Measurements from ENCODE around the gene SLC36A3.
"Not testable (repeated sequence)": the region's sequence is repeated elsewhere in the genome, so short reads cannot be mapped to it uniquely, and the experiment has no call there.

SLC36A3 gene

DNA sequence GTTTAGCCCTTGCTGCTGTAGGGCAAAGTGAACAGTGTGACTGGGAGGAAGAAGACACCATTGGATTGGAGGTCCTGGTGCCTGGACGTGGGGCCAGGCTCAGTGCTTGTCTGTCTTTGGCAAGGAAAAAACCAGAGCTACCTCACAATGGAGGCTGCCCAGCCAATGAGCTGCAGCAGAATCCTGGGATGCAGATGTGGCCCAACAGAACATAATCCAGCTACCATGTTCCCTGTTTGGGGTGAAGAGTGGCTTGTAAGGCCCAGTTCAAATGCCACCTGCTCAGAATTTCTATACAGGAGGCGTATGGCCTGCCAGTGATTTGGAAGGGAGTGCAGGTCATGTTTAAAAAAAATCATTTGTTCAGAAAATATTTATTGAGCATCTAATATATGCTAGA, at the start of gene SLC36A3:
Gene SLC36A3, minus strand, starts transcription at position 101 of the 400 bp plus-strand sequence. CDS start 412 bp downstream, outside the sequence.
- DNase-seq: no peak

DNA sequence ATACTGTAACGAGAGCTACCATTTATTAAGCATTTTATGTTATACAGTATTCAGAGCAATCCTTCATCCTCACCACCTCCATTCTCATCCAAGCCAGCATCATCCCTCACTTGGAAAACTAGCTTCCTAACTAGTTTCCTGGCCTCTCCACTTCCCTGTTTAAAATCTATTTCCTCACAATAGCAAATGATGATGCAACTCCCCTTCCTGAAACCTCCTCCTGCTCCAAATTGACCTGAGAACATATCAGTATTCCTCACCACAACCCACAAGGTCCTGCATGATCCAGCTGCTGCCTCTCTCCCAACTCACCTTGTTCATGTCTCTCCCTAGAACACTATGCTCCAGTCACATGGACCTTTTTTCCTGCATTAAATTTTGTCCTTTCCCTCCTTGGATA, 48.1 kb upstream of the SLC36A3 start:
- DNase-seq: no peak

DNA sequence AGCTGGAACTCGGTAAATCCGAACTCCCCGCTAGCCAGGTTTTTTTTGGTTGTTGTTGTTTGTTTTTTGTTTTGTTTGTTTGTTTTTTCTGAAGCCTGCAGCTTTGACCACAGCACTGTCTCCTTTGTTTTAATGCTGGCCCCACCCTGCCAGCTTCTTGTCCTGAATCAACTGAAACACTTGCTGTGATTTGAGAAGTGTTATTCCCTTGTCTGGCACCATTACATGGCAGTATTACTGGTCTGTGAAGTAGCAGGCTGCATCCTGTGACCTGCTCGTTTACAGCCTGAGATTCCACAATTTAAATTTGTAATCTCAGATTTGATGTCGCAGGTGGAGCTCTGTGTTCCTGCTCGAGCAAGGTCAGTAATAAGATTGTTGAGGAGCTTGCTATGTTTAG, 45.2 kb upstream of the SLC36A3 start:
- no peak for DNase-seq

DNA sequence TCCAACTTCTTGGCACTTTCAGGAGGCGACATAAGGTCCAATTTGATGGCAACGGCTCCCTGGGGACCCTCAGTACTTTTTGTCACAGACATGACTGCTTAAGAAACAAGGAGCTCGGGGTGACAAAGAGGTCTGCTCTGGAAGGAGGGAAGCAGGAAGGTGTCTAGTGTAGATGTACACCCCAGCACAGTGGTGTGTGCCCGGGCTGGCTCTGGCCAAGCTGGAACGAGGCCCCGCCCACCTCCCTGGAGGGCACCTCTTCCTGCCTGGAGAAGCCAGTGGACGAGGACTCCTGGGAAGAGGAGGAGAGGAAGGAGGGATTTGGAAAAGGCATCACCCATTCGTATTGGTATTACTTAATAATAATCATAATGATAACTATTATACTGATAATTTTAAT, 43.8 kb upstream of the SLC36A3 start, which contains the start of gene SLC36A2:
Gene SLC36A2, minus strand, starts transcription at position 191 of the 400 bp plus-strand sequence. Its CDS starts 99 bp downstream, at position 92.
- no peak for DNase-seq

DNA sequence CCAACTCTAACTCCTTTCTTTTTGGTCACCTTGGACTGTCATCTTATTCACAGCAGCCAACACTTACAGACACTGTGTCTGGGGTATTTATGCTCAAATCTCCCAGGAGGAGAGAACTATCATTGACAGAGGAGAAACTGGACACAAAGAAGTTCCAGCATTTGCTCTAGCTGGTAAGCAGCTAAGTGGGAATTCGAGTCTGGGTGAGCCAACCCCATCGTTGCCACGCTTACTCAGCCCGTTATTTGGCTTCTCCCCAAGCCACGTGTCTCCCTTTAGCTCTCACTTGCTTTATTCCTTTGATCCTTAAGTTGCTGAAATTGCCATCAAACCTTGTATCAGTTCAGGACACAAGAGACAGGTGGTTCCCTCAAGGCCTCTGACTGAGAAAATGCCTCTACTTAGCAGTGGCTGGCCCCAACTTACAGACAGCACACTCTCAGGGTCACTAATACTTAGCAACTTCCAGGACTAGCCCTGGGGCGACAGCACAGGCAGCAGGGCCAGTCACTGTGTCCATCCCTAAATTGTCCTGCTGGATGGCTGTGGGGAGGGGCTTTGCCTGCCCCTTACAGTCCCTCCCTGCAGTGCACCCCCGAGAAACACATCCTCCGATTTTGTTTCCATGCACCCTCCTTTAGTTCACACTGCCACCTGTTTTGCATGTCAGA, 42.4 kb upstream of the SLC36A3 start:
- no peak for DNase-seq

DNA sequence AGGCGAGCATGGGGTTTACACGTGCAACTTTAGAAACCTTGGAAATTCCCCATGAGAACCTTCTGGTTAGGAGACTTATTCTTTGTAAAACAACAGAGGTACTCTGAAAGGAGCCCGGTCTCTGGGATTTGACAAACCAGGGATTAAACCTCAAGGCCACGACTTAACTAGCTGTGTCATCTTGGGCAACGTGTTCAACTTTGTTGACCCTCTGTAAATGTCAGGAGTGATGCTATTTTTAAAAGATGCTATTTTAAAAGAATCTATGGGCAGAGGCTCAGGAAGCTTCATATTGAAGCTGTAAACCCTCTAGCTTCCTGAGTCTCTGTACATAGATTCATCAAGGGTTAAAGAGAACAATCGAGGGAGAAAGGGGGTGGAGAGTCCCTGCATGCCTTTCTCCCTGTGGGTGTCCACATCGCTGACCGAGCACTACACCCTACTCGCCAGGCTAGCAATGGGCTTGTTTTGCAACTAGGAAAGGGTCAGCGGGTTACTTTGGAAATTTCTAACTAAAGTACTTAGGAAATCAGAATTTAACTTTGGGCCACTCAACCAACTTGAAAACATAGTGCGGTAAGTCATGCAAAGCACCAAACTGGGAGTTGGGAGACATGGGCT, 41.7 kb upstream of the SLC36A3 start:
- no peak for DNase-seq

DNA sequence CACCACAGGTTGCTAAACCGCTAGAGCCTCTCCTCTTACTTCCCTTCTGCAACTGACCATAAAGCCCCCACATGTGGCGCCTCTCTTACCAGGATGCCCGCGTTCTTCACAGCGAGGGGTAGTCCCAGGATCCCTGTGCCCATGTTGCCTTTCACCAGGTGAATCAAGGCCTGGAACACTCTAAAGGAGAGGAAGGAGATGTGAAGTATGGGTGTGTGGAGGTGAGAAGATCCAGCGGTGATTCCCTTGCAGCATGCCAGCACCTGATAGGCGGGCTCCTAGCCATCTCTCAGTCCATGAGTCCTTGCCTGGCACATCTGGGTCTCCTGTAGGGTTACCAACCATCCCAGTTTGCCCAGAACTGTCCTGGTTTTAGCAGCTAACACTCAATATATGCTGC, 40.5 kb upstream of the SLC36A3 start:
- DNase-seq: no peak

DNA sequence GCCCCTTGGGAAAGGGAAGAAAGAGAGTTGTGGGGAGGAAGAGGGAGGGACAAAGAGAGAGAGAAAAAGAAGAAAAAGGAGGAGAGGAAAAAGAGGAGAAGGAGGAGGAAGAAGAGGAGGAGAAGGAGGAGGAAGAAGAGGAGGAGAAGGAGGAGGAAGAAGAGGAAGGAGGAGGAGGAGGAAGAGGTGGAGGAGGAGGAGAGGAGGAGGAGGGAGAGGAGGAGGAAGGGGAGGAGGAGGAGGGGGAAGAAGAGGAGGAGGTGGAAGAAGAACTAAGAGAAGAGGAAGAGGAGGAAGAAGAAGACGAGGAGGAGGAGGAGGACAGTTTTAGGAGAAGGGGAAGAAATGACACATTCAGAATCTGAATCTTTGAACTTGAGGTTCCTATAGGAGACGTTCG, 36.4 kb upstream of the SLC36A3 start:
- no peak for DNase-seq

DNA sequence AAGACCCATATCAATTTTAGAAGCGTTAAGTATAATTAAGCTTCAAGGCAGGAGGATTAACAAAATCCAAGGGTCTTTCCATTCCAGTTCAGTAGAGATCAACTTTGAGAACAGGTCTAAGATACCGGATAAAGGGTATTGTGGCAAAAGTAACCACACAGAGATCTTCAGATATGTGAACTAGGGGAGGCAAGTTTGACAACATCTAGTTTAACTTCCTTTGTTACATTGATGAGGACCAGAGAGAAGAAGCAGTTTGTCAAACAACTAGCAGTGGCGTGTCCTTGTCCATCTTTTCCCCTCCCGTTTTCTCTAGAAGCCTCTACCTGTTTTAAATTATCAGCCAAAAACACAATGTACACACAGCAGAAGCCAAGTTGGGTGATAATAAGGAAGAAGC, 35.2 kb upstream of the SLC36A3 start:
- no peak for DNase-seq

DNA sequence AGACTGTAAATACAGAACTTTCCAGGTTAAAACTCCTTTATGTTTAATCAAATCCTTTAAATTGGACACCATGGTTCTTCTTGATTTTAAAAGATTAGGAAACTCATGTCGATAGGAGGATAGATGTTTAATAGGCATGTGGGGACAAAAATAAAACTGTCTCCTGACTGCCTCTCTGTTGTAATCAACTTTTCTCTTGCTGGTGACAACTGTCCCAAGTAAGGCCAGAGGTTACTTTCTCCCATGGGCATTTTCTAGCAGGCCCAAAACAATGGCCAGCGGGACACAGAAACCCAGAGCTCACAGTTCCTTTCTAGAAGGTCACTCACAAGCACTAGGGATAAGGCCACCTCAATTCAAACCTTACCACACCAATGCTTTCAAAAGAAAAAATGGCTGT, 29.3 kb upstream of the SLC36A3 start:
- no peak for DNase-seq

DNA sequence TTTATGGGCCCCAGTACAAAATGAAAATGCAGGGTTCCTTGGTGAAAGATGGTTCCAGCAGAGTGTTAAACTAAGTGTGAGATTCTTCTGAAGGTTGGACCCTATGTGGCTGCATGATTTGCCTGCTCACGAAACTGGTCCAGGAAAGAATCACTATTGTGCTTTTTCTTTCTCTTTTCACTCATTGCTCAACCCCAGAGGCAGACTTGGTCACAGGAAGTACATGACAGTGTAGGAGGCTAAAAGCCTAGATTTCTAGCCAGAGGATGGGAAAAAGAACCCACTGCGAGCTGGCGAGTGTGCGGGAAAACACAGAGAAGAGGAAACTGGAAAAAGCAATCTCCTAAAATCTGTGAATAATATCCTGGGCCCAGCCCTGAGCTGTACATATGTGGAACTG, 25.2 kb upstream of the SLC36A3 start:
- no peak for DNase-seq

DNA sequence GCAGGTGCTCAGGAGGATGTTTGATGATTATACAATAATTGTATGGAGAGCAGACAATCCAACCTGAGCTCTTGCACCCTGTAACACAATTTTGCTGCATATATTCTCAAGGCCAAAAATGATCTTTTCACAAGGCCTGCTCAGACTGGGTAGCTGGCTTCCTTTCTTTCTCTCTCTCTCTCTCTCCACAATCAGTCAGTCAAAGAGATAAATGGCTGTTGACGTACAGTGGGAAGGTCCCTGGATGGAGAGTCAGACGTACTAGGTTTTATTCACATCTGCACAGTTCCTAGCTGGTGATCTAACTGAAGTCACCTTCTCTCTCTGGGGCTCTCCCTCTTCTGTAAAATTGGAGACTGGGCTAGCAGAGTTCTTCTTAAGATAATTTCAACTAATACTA, 24.0 kb upstream of the SLC36A3 start:
- DNase-seq: no peak

DNA sequence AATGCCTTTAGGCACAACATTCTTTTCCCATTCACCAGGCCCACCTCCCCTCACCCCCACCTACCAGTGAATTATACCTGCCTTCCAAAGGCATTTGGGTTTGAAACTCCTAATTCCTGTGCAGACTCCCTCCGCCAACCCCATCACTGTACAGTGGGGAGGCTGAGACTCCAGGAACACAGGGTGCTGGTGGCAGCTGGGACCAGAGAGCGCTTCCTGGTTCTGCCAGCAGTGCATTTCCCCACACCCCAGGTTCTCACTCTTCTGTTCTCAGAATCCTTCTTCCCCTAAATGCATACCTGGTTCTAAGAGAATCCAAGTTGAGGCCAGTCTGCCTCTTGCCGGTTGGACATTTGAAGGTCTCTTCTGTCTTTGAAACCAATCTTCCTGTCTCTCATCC, 22.7 kb upstream of the SLC36A3 start:
- no peak for DNase-seq

DNA sequence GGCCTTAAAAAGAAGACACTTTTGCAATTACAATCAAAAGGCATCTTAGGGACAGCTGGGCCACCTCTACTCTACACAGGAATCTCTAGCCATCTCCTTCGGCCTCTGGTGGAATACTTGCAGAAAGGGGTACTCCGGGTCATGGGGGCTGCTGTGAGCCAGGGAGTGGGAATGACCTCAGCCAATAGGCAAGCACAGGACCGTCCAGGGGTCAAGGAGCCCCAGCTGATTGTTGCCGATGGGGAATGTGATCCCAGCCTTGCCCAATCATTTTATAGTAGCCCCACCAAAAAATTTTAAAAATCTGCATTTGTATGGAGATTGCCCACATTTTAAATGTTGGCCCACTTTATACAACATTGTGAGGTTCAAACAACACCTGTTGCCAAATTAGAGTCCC, 16.9 kb upstream of the SLC36A3 start:
- DNase-seq: no peak

DNA sequence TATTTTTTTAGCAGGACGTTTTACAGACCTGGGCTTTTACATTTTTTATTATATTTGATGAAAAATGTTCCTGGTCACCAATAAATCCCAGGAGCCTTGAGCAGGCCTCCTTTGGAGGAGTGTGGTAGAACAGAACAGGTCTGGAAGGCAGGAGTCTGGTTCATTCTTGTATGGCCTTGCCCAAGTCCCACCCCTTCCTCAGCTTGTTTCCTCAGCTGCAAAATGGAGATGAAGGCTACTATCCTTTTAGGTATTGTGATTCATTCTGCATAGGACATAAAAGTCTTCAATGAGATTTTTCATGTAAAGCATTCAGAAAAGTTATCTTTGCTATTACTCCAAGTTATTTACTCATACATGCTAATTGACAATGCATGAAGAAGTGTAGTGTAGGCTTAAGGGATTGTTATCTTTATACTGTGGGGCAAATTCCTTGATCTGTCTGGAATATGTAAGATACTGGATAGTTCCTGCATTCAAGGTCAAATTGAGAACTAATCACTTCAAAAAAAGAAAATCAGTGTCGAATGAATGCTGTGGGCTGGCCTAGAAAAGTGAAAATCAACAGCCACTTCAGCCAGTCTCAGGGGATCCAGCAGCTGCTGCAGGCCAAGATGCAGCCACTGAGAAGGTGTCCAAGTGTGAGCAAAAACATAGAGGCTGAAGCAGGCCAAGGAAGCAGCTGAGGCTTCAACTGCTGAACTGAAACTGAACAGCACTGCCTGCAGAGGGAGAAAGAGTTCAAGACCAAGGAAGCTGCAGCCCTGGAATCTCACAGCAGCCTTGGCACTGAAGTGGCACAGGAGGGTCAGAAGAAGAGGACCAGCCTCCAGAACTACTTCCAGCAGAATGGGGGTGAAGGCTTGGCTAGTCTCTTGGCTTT, 15.5 kb upstream of the SLC36A3 start:
- no peak for DNase-seq

DNA sequence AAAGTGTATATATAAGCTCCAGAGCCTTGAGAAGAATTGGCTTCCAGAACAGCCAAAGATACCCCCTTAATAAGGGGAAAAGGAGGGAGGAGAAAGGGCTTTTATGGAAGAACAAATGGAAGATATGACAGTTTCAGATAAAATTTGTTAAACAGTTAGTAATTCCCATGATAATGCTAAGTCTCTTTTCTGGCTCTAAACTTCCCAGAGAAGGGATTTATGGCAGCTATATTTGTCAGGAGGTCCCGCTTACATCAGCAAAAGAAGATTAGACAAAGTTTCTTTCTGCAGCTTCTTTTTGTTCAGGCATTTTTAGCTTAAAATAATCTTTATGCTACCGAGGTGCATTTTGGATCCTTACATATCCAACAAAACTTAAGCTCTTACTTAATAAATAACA, 14.3 kb upstream of the SLC36A3 start:
- DNase-seq: no peak

DNA sequence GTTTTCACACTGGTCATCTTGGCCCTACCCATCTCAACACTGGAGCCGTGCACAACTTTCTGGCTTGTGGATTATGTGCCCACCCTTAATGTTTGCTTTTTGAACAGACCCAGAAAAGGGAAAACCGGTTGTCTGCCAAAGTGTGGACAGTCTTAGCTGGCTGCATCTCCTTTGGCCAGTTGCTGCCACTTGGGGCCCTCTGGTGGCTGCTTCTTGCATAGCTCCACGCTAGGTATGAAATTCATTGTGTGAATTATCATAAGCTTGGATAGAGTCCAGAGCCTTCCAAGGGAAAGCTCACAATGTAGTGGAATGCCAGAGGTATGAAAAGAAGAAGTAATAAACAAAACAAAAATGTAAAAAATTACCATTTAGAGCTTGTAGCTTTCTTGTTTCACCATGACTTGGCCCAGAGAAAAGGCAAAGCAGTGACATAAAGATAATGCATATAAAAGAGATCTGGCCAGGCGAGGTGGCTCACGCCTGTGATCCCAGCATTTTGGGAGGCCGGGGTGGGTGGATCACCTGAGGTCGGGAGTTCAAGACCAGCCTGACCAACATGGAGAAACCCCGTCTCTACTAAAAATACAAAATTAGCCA, 12.5 kb upstream of the SLC36A3 start:
- peak; percentile 58 for DNase-seq

DNA sequence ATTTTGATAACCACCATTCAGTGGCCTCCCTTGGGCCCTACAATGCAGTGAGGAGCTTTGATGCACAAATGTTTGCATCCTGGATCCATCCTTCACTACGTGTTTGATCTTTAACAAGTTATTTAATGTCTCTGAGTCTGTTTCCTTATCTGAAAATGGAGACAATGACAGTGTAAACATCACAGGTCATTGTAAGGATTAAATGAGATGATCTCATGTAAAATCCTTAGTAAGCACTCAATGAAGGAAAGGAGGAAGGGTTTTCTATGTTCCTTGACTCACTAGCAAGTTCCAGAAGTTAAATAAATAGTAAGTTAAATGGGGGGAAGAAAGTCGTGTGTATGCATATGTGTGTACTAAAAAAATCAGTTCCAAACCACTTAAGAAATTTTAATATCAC, 9.8 kb upstream of the SLC36A3 start:
- DNase-seq: no peak

DNA sequence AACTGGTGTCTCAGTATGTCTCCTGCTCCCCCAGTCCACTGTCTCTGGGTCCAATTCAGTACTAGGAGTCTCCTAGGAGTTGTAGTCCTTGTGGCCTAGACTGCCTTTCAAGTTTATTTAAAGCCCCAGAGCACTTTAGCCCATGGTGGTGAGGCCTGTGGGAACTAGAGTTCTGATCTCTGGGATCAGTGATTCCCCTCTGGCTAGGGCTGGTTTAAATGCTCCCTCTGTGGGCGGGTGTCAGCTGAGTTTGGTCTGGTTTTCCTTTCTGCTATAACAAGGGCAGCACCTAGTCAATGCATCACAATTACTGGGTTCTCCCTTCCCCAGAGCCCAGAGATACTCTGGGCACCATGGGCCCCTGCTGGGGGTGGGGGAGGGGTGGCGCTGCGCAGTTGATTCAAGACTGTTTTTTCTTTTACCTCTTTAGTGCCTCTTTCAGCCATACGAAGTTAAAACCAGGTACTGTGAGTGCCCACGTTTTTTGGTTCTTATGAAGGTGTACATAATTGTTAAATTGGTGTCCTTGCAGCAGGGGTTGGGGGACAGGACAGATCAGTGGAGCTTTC, 9.3 kb upstream of the SLC36A3 start:
- DNase-seq: no peak

DNA sequence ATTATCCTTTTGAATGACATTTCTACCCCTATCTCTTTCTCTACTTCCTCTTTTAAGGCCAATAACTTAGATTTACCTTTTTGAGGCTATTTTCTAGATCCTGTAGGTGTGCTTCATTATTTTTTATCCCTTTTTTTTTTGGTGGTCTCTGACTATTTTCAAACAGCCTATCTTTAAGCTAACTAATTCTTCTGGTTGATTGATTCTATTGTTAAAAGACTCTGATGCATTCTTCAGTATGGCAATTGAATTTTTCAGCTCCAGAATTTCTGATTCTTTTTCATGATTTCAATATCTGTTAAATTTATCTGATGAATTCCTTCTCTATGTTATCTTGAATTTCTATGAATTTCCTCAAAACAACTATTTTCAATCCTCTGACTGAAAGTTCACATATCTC, 7.4 kb upstream of the SLC36A3 start:
- DNase-seq: no peak

DNA sequence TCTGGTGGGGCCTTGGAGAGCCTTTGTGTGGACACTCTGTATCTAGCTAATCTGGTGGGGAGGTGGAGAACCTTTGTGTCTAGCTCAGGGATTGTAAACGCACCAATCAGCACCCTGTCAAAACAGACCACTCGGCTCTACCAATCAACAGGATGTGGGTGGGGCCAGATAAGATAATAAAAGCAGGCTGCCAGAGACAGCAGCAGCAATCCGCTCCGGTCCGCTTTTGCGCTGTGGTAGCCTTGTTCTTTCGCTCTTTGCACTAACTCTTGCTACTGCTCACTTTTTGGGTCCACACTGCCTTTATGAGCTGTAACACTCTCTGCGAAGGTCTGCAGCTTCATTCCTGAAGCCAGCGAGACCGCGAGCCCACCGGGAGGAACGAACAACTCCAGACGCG, 6.3 kb upstream of the SLC36A3 start:
- not testable (repeated sequence) for DNase-seq

DNA sequence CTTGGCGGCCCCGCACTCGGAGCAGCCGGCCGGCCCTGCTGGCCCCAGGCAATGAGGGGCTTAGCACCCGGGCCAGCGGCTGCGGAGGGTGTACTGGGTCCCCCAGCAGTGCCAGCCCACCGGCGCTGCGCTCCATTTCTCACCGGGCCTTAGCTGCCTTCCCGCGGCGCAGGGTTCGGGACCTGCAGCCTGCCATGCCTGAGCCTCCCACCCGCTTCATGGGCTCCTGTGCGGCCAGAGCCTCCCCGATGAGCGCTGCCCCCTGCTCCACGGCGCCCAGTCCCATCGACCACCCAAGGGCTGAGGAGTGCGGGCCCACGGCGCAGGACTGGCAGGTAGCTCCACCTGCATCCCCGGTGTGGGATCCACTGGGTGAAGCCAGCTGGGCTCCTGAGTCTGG, 5.7 kb upstream of the SLC36A3 start:
- not testable (repeated sequence) for DNase-seq

Data from activated CD4-positive, alpha-beta T cell treated with anti-CD3 and anti-CD28 coated beads, Interleukin-10, Interleukin-2, amounts not matched to agents 100 ng/mL and 50 ng/mL, durations not matched to agents 16 hours and 8 hours (primary cell).